Endothelial cell of hepatic sinusoid (primary cell): ENCODE results near the gene SLC25A21.

Source experiments
- in situ Hi-C: cut with HindIII; loops from 2 replicates; pipeline ENCODE4 v1.10.0; 2017; ENCODE audit warnings: low sequenced_read_pairs

SLC25A21 gene

DNA sequence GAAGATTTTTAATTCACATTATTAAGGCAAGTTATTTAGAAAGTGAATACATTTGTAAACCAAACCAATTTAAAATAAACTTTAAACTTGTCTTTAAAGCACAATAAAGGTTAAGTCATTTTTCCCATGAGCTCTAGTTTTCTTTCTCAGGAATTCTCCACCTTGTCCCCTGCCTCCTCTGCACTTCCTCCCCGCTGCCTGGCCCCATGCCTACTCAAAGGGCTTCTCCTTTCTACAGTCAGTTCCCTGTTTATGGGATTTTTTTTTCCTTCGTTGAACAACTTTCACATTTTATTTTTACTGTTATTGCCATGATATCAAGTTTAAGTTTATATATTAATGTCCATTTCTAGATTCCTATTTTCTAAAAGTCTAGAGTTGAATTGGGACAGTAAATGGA lies 223.0 kb downstream of the SLC25A21 start:
- in situ Hi-C loops = loop anchor here (10.0 kb wide), 1 partner anchor 715 kb away; no protein-coding TSS in a partner anchor

GRCh38 chr14:36948157-36948859 lies 224.1 kb downstream of the SLC25A21 start:
- in situ Hi-C loops = loop anchor here (10.0 kb wide), 1 partner anchor 716 kb away; no protein-coding TSS in a partner anchor

DNA sequence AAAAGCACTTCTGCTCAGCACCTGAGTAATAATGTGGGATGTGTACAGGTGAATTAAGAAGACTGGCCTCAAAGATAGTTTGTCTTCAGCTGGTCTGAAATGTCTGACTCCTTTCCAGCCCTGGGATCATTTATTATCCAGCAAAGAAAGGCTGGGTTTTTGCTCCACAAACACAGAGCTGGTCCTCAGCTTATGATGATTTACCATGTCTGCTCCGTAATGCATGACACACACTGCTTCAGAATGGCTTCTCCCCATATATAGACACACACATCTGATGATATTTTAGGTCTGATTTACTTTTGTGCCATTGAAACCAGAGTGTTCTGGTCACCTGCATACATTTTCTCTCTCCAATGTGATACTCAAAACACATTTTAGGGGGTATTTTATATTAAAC lies 225.0 kb downstream of the SLC25A21 start:
- in situ Hi-C loops = loop anchor here (10.0 kb wide), 1 partner anchor 717 kb away; no protein-coding TSS in a partner anchor

- in situ Hi-C loops = loop anchor here (10.0 kb wide), 1 partner anchor 718 kb away; no protein-coding TSS in a partner anchor
These were observed 225.5 kb downstream of the SLC25A21 start for GRCh38 chr14:36946872-36947271.

GRCh38 chr14:36944307-36945010 lies 227.9 kb downstream of the SLC25A21 start:
- in situ Hi-C loops = loop anchor here (10.0 kb wide), 1 partner anchor 720 kb away; no protein-coding TSS in a partner anchor

- in situ Hi-C loops = loop anchor here (10.0 kb wide), 1 partner anchor 722 kb away; no protein-coding TSS in a partner anchor
These were observed 229.7 kb downstream of the SLC25A21 start for GRCh38 chr14:36942522-36943245.

DNA sequence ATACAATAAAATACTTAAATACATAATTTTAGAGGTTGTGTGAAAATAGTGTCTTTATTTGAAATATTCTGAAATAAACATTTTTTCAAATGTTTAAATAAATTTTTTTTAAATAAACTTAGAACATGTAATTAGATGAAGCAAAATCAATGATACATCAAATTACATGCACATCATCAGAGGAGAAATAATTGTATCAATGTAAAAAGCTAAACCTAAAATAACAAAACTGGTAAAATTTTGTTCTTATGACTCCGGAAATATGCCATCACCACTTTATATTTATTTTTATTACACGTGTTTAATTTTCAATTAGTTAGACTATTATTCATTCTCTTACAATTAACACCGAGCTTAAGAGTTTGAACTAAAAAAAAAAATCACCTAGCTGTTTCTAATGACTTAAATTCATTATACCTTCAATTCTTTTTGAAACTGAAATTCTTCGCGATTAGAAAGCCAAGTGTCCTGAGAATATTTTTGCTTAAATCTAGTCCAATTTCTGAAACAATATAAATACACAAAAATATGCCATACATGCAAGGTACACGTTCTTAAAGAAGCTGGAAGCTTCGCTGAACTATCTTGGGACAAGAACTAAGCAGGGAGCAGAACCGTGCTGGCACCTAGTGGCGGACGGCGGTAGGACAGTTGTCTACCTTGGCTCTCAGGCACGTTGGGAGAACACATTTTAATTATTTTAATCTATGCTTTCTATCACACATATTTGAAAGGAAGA lies 230.5 kb downstream of the SLC25A21 start:
- in situ Hi-C loops = loop anchor here (10.0 kb wide), 1 partner anchor 723 kb away; no protein-coding TSS in a partner anchor

DNA sequence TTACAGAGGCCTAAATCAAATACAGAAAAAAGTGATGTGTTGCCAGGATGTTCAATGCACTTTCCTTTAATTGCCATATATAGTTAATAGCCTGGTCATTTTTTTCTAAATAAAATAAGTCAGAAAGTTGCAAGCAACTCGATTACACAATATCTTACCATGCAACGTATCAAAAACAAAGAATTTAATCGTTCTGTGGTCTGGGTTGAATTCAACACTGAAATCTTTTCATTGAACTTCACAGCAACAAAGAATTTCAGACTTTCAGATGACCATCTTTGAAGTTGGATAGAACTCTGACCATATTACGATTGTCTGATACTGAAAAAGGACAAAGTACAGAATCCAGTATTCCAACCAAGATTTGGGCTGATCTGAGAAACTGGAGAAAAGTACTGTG lies 231.9 kb downstream of the SLC25A21 start:
- in situ Hi-C loops = loop anchor here (10.0 kb wide), 1 partner anchor 724 kb away; no protein-coding TSS in a partner anchor

DNA sequence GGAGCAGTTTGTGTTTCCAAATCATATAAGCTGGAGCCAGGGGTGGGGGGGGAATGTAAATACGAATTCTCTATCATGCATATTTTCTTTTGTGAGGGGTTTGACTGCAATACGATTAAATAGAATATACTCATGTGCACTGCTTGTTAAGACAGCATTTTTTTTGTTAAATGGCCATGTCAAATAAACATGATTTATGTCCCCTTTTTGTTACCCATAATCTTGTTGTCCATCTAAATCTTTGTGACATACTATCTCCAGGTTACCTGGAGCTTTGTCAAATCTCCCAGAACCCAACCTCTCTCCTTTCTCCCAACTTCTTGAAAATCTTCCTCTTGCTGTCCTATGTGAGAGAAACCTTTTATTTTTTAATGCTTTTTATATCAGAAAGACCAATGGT lies 233.1 kb downstream of the SLC25A21 start:
- in situ Hi-C loops = no loop called here

DNA sequence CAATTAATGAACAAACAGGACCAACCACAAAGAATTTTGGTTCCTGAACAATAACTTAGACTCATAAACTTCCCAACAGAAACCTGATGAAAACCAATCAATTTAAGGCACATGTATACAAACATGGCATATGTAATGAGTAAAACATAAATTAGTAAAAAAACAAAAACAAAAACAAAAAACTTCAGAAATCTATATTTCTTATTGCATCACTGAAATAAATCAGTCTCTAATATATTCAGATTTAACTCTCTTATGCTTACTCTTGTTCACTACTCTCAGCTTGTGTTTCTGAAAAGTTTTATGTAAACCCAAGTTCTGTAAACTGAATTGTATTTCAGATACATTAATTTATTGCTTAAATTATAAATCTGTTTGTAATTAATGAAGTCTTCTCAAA lies 233.7 kb downstream of the SLC25A21 start:
- in situ Hi-C loops = no loop called here

- in situ Hi-C loops = no loop called here
These were observed 236.3 kb downstream of the SLC25A21 start for GRCh38 chr14:36935976-36936678.

- in situ Hi-C loops = no loop called here
These were observed 238.1 kb downstream of the SLC25A21 start for GRCh38 chr14:36934304-36934703.

- in situ Hi-C loops = no loop called here
These were observed 240.6 kb downstream of the SLC25A21 start for GRCh38 chr14:36931791-36932190.

- in situ Hi-C loops = no loop called here
These were observed 244.0 kb downstream of the SLC25A21 start for GRCh38 chr14:36928432-36928831.

- in situ Hi-C loops = no loop called here
These were observed 247.3 kb downstream of the SLC25A21 start for GRCh38 chr14:36925094-36925493.

DNA sequence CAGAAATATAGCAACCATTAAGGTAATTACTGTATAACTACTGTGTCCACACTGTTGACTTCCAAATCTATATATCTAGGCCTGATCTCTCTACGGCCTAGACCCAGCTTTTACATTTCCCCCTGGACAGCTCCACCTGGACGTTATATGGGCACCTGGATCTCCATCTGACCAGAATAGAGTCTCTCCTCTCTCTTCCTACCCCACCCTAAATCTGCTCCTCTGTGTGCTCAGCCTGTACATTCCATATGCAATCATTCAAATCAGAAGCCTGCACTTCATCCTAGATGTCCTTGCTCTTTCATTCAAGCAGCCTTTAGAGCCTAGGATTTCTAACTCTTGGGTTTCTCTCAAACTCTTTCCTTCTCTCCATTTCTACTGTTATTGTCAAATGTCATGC lies 255.7 kb downstream of the SLC25A21 start:
- in situ Hi-C loops = no loop called here

GRCh38 chr14:36915081-36915480 lies 257.3 kb downstream of the SLC25A21 start:
- in situ Hi-C loops = no loop called here

- in situ Hi-C loops = no loop called here
These were observed 261.8 kb downstream of the SLC25A21 start for GRCh38 chr14:36910578-36910977.

DNA sequence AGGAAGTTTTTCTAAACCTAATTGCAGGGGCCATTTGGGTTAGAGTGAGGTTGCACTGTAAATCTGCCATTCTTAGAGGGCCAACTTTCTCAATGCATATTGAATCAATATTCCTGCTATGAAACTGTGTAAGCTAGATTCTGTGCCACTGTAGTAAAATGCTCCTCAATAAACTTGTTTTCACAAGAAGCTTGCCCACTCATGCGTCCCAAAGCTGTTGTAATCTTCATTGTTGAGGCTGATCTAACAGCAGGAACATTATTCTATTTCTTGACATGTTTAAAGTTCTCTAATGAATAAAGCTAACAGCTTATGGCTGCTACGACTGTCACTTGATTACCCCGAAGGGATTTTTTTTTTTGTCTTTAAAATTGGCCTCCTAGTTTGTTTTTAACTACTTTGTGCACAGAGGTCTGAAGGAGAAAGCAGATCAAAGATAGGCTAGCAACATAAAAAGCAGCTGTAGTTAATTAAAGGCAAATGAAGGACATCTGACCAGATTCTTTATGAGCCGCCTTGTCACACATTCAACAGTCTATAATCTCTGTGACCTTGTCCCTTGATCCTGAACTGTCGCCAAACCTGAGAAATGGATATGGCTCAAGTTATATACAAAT lies 267.0 kb downstream of the SLC25A21 start:
- in situ Hi-C loops = no loop called here
